Left lung (tissue), 10 donors: ENCODE results near the gene SMAD5. TPM values are rescaled to one million over a fixed set of nuclear protein-coding genes. Genes with fewer than 3 reads are reported as not detected.

Source experiments
- ATAC-seq: fragments of 200-7000 bp; cut with Tn5 transposase; one replicate; pipeline ENCODE4 v1.9.1; 2020; ENCODE audit warnings: moderate library complexity
- DNase-seq, 4 donors: peaks; one replicate each; pipeline ENCODE4 v3.0.0-alpha.2; 2013 to 2020
- H3K27ac ChIP-seq, 2 donors: fragments of 200-600 bp; sonication (generic) in 1 of 2; one replicate each; pipeline versions ENCODE4 v1.5.0 to v1.8.0; 2020 to 2021
- H3K27me3 ChIP-seq, 2 donors: fragments of 200-600 bp; sonication (generic) in 1 of 2; one replicate each; pipeline versions ENCODE4 v1.5.0 to v1.8.0; 2020 to 2021
- H3K36me3 ChIP-seq, 2 donors: fragments of 200-600 bp; sonication (generic) in 1 of 2; one replicate each; pipeline versions ENCODE4 v1.5.0 to v1.8.0; 2020 to 2021
- H3K4me1 ChIP-seq, 2 donors: fragments of 200-600 bp; one replicate each; pipeline ENCODE4 v1.8.0; 2021
- H3K4me3 ChIP-seq, 2 donors: fragments of 200-600 bp; sonication (generic) in 1 of 2; one replicate each; pipeline versions ENCODE4 v1.5.0 to v1.8.0; 2020 to 2021; ENCODE audit warnings: mild to moderate bottlenecking in 1 of 2
- H3K9me3 ChIP-seq, 2 donors: fragments of 200-600 bp; sonication (generic) in 1 of 2; one replicate each; pipeline versions ENCODE4 v1.5.0 to v1.8.0; 2020 to 2021
- intact Hi-C, 2 donors: fragments of 100-400 bp; cut with DNase I; formaldehyde crosslinking; loops; one replicate each; pipeline versions ENCODE4 v1.11.2 to v1.14.2; 2022
- polyA plus RNA-seq, 6 donors: library from polyadenylated mRNA; unstranded; fragments of 120-200 nt; gene quantifications; one replicate each; pipeline ENCODE4 v1.2.1, GENCODE V29; 2013; ENCODE audit not compliant: insufficient read length in 6 of 6
- total RNA-seq, 2 donors: library from RNA; stranded (reverse); fragmentation: NEBNext Ultra II Directional; extraction: Animal tissue kit (Norgen Biotek cat#: 25700); gene quantifications; one replicate each; pipeline ENCODE4 v1.2.1, GENCODE V29; 2021
- TF ChIP-seq, protein P1 (sequence below), 2 donors: fragments of 200-600 bp; sonication (generic) in 1 of 2; IDR thresholded peaks; one replicate each; pipeline versions ENCODE4 v1.5.0 to v1.8.0; 2021; ENCODE audit warnings: antibody characterized with exemption in 2 of 2
- donor health status: DM: no; HTN: yes; CAD: no.
- donor health status: DM: no; HTN: no; CAD: no.

The SMAD5 gene
- total and polyA plus RNA-seq, 8 donors: 54.7 to 83.5 (median 73.6) TPM

DNA sequence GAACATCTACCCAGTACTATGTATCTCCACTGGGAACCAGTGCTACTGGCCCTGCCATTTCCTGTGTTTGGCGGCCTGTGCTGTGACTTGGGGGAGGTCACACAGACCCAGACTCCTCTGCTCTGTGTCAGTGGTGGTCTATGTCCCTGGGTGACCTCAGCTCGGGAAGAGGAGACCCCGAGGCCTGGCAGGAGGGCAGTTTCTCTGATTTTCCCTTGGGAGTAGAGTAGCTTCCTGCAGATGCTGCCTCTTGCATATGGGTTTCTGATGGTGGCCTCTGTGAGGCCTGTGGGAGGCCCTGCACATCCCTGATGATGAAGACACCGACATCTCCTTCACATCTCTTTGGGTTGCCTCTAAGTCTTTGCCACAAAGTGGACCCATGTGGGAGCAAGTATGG lies 73.3 kb downstream of the SMAD5 start:
- Histone ChIP-seq H3K9me3 (no peaks in the 10 kb centered on the region), H3K27ac (no peak overlapping the region), H3K27me3 (peaks cover 0 to 22% of the 10 kb centered on the region in 2 donors), H3K4me3 (no peak overlapping the region), H3K36me3 (no peaks in the 10 kb centered on the region), H3K4me1 (no peaks in the 10 kb centered on the region)
- TF ChIP-seq, protein P1, sequence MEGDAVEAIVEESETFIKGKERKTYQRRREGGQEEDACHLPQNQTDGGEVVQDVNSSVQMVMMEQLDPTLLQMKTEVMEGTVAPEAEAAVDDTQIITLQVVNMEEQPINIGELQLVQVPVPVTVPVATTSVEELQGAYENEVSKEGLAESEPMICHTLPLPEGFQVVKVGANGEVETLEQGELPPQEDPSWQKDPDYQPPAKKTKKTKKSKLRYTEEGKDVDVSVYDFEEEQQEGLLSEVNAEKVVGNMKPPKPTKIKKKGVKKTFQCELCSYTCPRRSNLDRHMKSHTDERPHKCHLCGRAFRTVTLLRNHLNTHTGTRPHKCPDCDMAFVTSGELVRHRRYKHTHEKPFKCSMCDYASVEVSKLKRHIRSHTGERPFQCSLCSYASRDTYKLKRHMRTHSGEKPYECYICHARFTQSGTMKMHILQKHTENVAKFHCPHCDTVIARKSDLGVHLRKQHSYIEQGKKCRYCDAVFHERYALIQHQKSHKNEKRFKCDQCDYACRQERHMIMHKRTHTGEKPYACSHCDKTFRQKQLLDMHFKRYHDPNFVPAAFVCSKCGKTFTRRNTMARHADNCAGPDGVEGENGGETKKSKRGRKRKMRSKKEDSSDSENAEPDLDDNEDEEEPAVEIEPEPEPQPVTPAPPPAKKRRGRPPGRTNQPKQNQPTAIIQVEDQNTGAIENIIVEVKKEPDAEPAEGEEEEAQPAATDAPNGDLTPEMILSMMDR (IDR thresholded peaks at IDR 0.05): no peak
- ATAC-seq: no peak
- no peak for DNase-seq
- intact Hi-C loops: loop anchor here in 1 of 2 donors (10.0 kb wide), 1 partner anchor 321 kb away; no protein-coding TSS in a partner anchor

DNA sequence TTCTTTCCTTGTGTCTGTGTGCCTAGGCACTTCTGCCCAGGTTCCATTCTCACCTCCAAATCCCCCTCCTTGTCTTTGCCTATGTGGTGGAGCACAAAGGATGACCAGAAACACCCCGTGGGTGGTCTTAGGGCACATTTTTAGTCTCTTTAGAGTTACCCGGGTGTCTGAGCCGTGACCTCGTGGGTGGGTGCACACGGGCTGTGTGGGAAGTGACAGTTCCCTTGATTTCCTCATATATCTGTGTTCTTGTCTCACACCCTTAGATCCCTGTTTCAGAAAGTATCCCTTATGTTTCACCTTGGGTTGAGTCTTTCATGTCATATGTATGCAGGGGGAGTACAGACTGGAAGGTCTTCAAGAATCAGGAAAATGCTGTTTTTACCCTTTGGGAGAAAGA lies 73.7 kb downstream of the SMAD5 start:
- H3K27me3 ChIP-seq: peaks cover 0 to 22% of the 10 kb centered on the region in 2 donors
- no peaks in the 10 kb centered on the region for H3K4me1 ChIP-seq
- TF ChIP-seq, protein P1 (IDR thresholded peaks at IDR 0.05): no peak
- intact Hi-C loops: loop anchor here in 1 of 2 donors (10.0 kb wide), 1 partner anchor 322 kb away; no protein-coding TSS in a partner anchor
- H3K36me3 ChIP-seq: no peaks in the 10 kb centered on the region
- DNase-seq (no peak), ATAC-seq (no peak)
- H3K4me3 ChIP-seq: no peak overlapping the region
- no peaks in the 10 kb centered on the region for H3K9me3 ChIP-seq
- no peak overlapping the region for H3K27ac ChIP-seq

DNA sequence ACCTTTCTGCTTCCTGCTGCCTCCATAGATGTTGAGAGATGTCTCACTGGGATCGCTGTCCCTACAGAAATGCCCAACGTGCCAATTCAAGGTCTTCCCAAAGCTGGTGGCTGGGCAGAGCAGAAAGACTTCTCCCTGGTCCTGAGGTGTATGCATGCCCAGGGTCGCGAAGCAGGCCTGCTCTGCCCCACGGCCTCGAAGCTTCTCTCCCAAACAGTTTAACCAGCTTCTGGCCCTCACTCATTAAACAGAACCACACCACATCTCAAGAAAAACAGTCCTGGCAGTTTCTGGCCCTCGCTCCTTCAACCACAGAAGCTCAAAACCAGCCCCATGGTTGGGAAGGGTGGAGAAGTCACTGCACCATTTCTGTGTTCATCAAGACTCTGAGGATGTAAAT lies 75.0 kb downstream of the SMAD5 start:
- Histone ChIP-seq H3K9me3 (no peaks in the 10 kb centered on the region), H3K4me1 (no peaks in the 10 kb centered on the region), H3K27ac (no peak overlapping the region), H3K4me3 (no peak overlapping the region), H3K27me3 (peaks cover 0 to 22% of the 10 kb centered on the region in 2 donors), H3K36me3 (no peaks in the 10 kb centered on the region)
- TF ChIP-seq, protein P1 (IDR thresholded peaks at IDR 0.05): no peak
- no peak for ATAC-seq
- DNase-seq: no peak
- intact Hi-C loops: loop anchor here in 1 of 2 donors (10.0 kb wide), 1 partner anchor 323 kb away; no protein-coding TSS in a partner anchor

DNA sequence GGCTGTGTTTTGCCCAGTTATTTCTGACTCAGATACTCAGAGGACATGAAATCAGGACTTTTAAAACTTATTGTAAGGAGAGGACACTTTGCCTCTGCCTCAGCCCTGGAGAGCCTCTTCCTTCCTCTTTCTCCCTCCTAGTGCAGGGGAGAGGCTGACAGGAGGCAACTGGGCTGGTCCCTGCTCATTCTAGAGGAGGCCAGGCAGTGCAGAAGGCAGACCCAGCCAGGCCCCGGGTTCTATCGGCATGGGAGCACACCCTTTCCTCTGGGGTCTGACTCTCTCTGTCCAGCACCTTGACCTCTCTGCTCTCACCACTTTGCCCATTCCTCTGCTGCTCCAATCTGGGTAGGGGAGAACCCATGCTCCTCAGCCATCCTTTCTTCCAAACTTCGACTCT lies 76.3 kb downstream of the SMAD5 start:
- no peaks in the 10 kb centered on the region for H3K36me3 ChIP-seq
- no peak overlapping the region for H3K27ac ChIP-seq
- DNase-seq: no peak
- H3K27me3 ChIP-seq: peaks cover 0 to 30% of the 10 kb centered on the region in 2 donors
- TF ChIP-seq, protein P1 (IDR thresholded peaks at IDR 0.05): no peak
- ATAC-seq: no peak
- no peak overlapping the region for H3K4me3 ChIP-seq
- H3K9me3 ChIP-seq: no peaks in the 10 kb centered on the region
- H3K4me1 ChIP-seq: no peaks in the 10 kb centered on the region
- intact Hi-C loops: loop anchor here in 1 of 2 donors (10.0 kb wide), 1 partner anchor 324 kb away; no protein-coding TSS in a partner anchor

DNA sequence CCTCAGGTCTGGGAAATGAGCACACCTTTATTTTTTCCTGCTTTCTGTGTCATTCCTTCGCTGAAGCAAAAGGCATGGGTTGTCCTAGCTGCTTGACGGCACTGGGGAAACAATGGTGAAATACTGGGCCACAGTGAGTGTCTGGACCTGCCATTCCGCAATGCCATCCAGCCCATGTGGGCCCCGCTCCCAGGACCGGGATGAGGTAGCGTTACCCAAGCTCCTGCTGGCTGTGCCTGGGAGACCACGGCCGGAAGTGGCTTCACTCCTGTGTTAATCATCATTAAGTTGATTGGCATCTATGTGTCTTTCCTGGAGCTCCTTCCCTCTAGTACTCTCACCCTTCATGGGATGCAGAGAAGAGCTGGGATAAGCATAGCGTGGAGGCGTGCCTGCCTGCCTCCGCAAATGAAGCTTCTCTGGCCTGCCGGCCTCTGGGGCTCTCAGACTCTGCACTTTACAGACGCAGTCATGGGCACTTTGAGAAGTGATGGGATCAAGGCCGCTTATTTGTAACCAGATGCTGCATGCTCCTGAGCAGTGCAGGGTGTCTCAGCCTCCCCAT lies 76.8 kb downstream of the SMAD5 start:
- Histone ChIP-seq H3K9me3 (no peaks in the 10 kb centered on the region), H3K4me3 (no peak overlapping the region), H3K4me1 (no peaks in the 10 kb centered on the region), H3K27ac (no peak overlapping the region), H3K36me3 (no peaks in the 10 kb centered on the region), H3K27me3 (peaks cover 0 to 33% of the 10 kb centered on the region in 2 donors)
- ATAC-seq: no peak
- TF ChIP-seq, protein P1 (IDR thresholded peaks at IDR 0.05): no peak
- intact Hi-C loops: loop anchor here in 1 of 2 donors (10.0 kb wide), 1 partner anchor 325 kb away; no protein-coding TSS in a partner anchor
- DNase-seq: no peak
